Breast epithelium (tissue), 4 donors: ENCODE results near the gene BEX1. TPM values are rescaled to one million over a fixed set of nuclear protein-coding genes. Genes with fewer than 3 reads are reported as not detected.
A peak's percentile ranks its signal among the peaks of the same experiment; 100 is the strongest.

Source experiments
- DNase-seq, 2 donors: peaks; one replicate each; pipeline ENCODE4 v3.0.0-alpha.2; 2019; ENCODE audit warnings: low spot score in 2 of 2
- H3K27ac ChIP-seq, 2 donors: fragments of 200-600 bp; sonication (generic) in 1 of 2; one replicate each; pipeline ENCODE4 v1.5.1; 2016 to 2019; ENCODE audit warnings: mild to moderate bottlenecking in 1 of 2
- H3K27me3 ChIP-seq, 2 donors: fragments of 200-600 bp; sonication (generic) in 1 of 2; one replicate each; pipeline versions ENCODE4 v1.5.1 to v1.6.0; 2017 to 2019; ENCODE audit warnings: control low read depth in 1 of 2, mild to moderate bottlenecking in 1 of 2
- H3K36me3 ChIP-seq: fragments of 200-600 bp; one replicate; pipeline ENCODE4 v1.5.1; 2019
- H3K4me1 ChIP-seq, 2 donors: fragments of 200-600 bp; sonication (generic); one replicate each; pipeline ENCODE4 v1.5.1; 2016 to 2019; ENCODE audit warnings: control low read depth in 1 of 2
- H3K4me3 ChIP-seq, 3 donors: fragments of 200-600 bp; sonication (generic); 1 replicate in 2 of 3; 2 replicates in 1 of 3; pipeline ENCODE4 v1.5.1; 2016 to 2019; ENCODE audit warnings: mild to moderate bottlenecking in 3 of 3, moderate library complexity in 2 of 3
- H3K9me3 ChIP-seq, 2 donors: fragments of 200-600 bp; sonication (generic) in 1 of 2; one replicate each; pipeline ENCODE4 v1.5.1; 2016 to 2019; ENCODE audit warnings: control low read depth in 1 of 2
- POLR2A ChIP-seq: fragments of 450-650 bp; IDR thresholded peaks from one replicate; pipeline ENCODE4 v1.6.1; 2016; ENCODE audit warnings: antibody characterized with exemption, mild to moderate bottlenecking, moderate library complexity
- POLR2AphosphoS5 ChIP-seq, 3 donors: sonication (generic); formaldehyde crosslinking; IDR thresholded peaks; one replicate each; pipeline ENCODE4 v1.6.1; 2017; ENCODE audit warnings: antibody characterized with exemption in 3 of 3
- intact Hi-C: fragments of 100-400 bp; cut with DNase I; formaldehyde crosslinking; loops from one replicate; pipeline ENCODE4 v1.15.1; 2023; ENCODE audit warnings: low total_unique reads
- total RNA-seq, 3 donors: library from RNA; depleted of rRNA; stranded (reverse); fragments of >200 nt; gene quantifications; one replicate each; pipeline ENCODE4 v1.1.0, GENCODE V29; 2016
- TF ChIP-seq, protein P1 (sequence below), 3 donors: fragments of 450-650 bp; IDR thresholded peaks; one replicate each; pipeline ENCODE4 v1.5.1; 2016 to 2017; ENCODE audit warnings: antibody characterized with exemption in 3 of 3, mild to moderate bottlenecking in 3 of 3, moderate library complexity in 3 of 3

Gene BEX1
- total RNA-seq, 3 donors from 2014 or later, result 0.66 to 2.0 (median 1.3) TPM

GRCh38 chrX:103073467-103073866 is 9.5 kb upstream of the BEX1 start:
- H3K36me3 ChIP-seq, result no peaks in the 10 kb centered on the region
- no peak overlapping the region for H3K27ac ChIP-seq
- no peaks in the 10 kb centered on the region for H3K9me3 ChIP-seq
- H3K27me3 ChIP-seq, result peaks cover 0 to 52% of the 10 kb centered on the region in 2 donors
- H3K4me1 ChIP-seq, result no peaks in the 10 kb centered on the region
- H3K4me3 ChIP-seq, result no peak overlapping the region
- DNase-seq, result no peak
- intact Hi-C loops, result no loop called here
- no peak for TF ChIP-seq POLR2A
- no peak for TF ChIP-seq POLR2AphosphoS5 (IDR thresholded peaks at IDR 0.05)
- TF ChIP-seq, protein P1, sequence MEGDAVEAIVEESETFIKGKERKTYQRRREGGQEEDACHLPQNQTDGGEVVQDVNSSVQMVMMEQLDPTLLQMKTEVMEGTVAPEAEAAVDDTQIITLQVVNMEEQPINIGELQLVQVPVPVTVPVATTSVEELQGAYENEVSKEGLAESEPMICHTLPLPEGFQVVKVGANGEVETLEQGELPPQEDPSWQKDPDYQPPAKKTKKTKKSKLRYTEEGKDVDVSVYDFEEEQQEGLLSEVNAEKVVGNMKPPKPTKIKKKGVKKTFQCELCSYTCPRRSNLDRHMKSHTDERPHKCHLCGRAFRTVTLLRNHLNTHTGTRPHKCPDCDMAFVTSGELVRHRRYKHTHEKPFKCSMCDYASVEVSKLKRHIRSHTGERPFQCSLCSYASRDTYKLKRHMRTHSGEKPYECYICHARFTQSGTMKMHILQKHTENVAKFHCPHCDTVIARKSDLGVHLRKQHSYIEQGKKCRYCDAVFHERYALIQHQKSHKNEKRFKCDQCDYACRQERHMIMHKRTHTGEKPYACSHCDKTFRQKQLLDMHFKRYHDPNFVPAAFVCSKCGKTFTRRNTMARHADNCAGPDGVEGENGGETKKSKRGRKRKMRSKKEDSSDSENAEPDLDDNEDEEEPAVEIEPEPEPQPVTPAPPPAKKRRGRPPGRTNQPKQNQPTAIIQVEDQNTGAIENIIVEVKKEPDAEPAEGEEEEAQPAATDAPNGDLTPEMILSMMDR (IDR thresholded peaks at IDR 0.05), result no peak

- no peak overlapping the region for H3K27ac ChIP-seq
- peaks cover 0 to 47% of the 10 kb centered on the region in 2 donors for H3K27me3 ChIP-seq
- H3K9me3 ChIP-seq, result no peaks in the 10 kb centered on the region
- intact Hi-C loops, result no loop called here
- no peaks in the 10 kb centered on the region for H3K4me1 ChIP-seq
- no peaks in the 10 kb centered on the region for H3K36me3 ChIP-seq
- DNase-seq, result no peak
- TF ChIP-seq POLR2A, result no peak
- no peak for TF ChIP-seq POLR2AphosphoS5 (IDR thresholded peaks at IDR 0.05)
- TF ChIP-seq, protein P1 (IDR thresholded peaks at IDR 0.05), result no peak
- no peak overlapping the region for H3K4me3 ChIP-seq
Observed at GRCh38 chrX:103066606-103067005, 2.6 kb upstream of the BEX1 start.

GRCh38 chrX:103063191-103063845 is 653 bp downstream of the BEX1 start:
- Histone ChIP-seq H3K4me1 (no peaks in the 10 kb centered on the region), H3K4me3 (peak overlapping the region; percentile 26 to 51 (median 40)), H3K9me3 (no peaks in the 10 kb centered on the region), H3K36me3 (no peaks in the 10 kb centered on the region), H3K27me3 (peaks cover 0 to 51% of the 10 kb centered on the region in 2 donors), H3K27ac (no peak overlapping the region)
- no peak for TF ChIP-seq POLR2AphosphoS5 (IDR thresholded peaks at IDR 0.05)
- TF ChIP-seq, protein P1 (IDR thresholded peaks at IDR 0.05), result no peak
- no peak for TF ChIP-seq POLR2A
- no peak for DNase-seq
- intact Hi-C loops, result no loop called here

DNA sequence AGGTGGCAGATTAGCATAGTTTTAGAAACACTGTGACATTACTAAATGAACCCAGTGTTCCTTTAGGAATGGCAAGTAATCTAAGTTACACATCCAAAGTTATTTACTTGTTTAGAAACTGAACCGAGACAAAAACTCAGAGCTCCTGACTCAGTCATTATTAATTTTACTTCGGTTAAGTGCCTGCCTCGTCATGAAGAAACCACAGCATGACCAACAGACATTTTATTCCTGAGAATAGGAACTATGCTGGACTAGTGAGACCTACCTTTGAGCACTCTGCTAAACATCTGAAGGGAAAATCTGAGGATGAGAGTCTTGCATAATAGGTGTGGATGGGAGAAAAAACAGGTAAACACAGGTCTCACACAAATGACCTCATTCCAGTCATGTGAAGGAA is 2.5 kb downstream of the BEX1 start:
- TF ChIP-seq, protein P1 (IDR thresholded peaks at IDR 0.05), result no peak
- no peak for TF ChIP-seq POLR2A
- TF ChIP-seq POLR2AphosphoS5 (IDR thresholded peaks at IDR 0.05), result no peak
- no peak for DNase-seq
- H3K9me3 ChIP-seq, result no peaks in the 10 kb centered on the region
- no peaks in the 10 kb centered on the region for H3K4me1 ChIP-seq
- H3K27ac ChIP-seq, result no peak overlapping the region
- no peak overlapping the region for H3K4me3 ChIP-seq
- H3K27me3 ChIP-seq, result peaks cover 0 to 57% of the 10 kb centered on the region in 2 donors
- H3K36me3 ChIP-seq, result no peaks in the 10 kb centered on the region
- intact Hi-C loops, result no loop called here

- Histone ChIP-seq H3K9me3 (no peaks in the 10 kb centered on the region), H3K4me1 (no peaks in the 10 kb centered on the region), H3K27ac (no peak overlapping the region), H3K4me3 (no peak overlapping the region), H3K36me3 (no peaks in the 10 kb centered on the region), H3K27me3 (peaks cover 0 to 46% of the 10 kb centered on the region in 2 donors)
- DNase-seq, result no peak
- intact Hi-C loops, result no loop called here
- TF ChIP-seq, protein P1 (IDR thresholded peaks at IDR 0.05), result no peak
- TF ChIP-seq POLR2AphosphoS5 (IDR thresholded peaks at IDR 0.05), result no peak
- no peak for TF ChIP-seq POLR2A
Observed at GRCh38 chrX:103056902-103057301, 7.1 kb downstream of the BEX1 start.
